Lung (tissue), 12 donors: ENCODE results near the gene PLLP. TPM values are rescaled to one million over a fixed set of nuclear protein-coding genes. Genes with fewer than 3 reads are reported as not detected.

Source experiments
- ATAC-seq: fragments of 200-7000 bp; cut with Tn5 transposase; one replicate; pipeline ENCODE4 v1.9.1; 2020; ENCODE audit warnings: moderate number of reproducible peaks; ENCODE audit not compliant: insufficient read depth, low FRiP score
- DNase-seq, 3 donors: peaks; one replicate each; pipeline ENCODE4 v3.0.0-alpha.2; 2013 to 2017
- H3K27ac ChIP-seq, 2 donors: one replicate each; pipeline ENCODE4 v1.5.1; 2013; ENCODE audit warnings: mild to moderate bottlenecking in 2 of 2, moderate library complexity in 2 of 2, control low read depth in 1 of 2, inconsistent platforms in 1 of 2, low read depth in 1 of 2, low read length in 1 of 2
- H3K27me3 ChIP-seq, 3 donors: one replicate each; pipeline ENCODE4 v1.5.1; 2013; ENCODE audit warnings: low read length in 2 of 3; ENCODE audit not compliant: control insufficient read depth in 3 of 3, insufficient read depth in 3 of 3
- H3K36me3 ChIP-seq, 4 donors: one replicate each; pipeline ENCODE4 v1.5.1; 2013; ENCODE audit warnings: low read length in 4 of 4, mild to moderate bottlenecking in 1 of 4, moderate library complexity in 1 of 4; ENCODE audit not compliant: control insufficient read depth in 4 of 4, insufficient read depth in 4 of 4
- H3K4me1 ChIP-seq, 5 donors: one replicate each; pipeline ENCODE4 v1.5.1; 2013; ENCODE audit warnings: low read length in 5 of 5, mild to moderate bottlenecking in 2 of 5, moderate library complexity in 1 of 5; ENCODE audit not compliant: control insufficient read depth in 5 of 5, insufficient read depth in 5 of 5
- H3K4me3 ChIP-seq: one replicate; pipeline ENCODE4 v1.5.1; 2013; ENCODE audit warnings: mild to moderate bottlenecking, control low read depth, moderate library complexity
- H3K9ac ChIP-seq, 2 donors: one replicate each; pipeline ENCODE4 v1.5.1; 2013; ENCODE audit warnings: low read length in 2 of 2, control low read depth in 1 of 2; ENCODE audit not compliant: insufficient read depth in 1 of 2
- H3K9me3 ChIP-seq, 4 donors: one replicate each; pipeline ENCODE4 v1.5.1; 2013; ENCODE audit warnings: low read length in 3 of 4, mild to moderate bottlenecking in 1 of 4, moderate library complexity in 1 of 4; ENCODE audit not compliant: control insufficient read depth in 4 of 4, insufficient read depth in 3 of 4
- WGBS, 2 donors: extraction: QIAGEN DNeasy Blood & Tissue Kit; methylation state at CpG; one replicate each; pipeline ENCODE4 v1.1.7; 2013; 5-methylcytosine and 5-hydroxymethylcytosine counted together
- polyA plus RNA-seq, 2 donors: library from polyadenylated mRNA; stranded (reverse); fragments of 200-250 nt; gene quantifications; one replicate each; pipeline ENCODE4 v1.2.1, GENCODE V29; 2013
- total RNA-seq, 2 donors: library from RNA; depleted of rRNA in 1 of 2; stranded (reverse); fragments of >200 nt in 1 of 2; gene quantifications; one replicate each; pipeline ENCODE4 v1.2.1, GENCODE V29; 2014 to 2021
- TF ChIP-seq, protein P1 (sequence below): IDR thresholded peaks from 2 replicates; pipeline ENCODE4 v1.5.1; 2012; ENCODE audit warnings: mild to moderate bottlenecking; ENCODE audit errors: control extremely low read depth, extremely low read depth
- donor health status: control.
- donor health status: control.
- donor health status: Bipolar disorder and iron deficiency.
- donor health status: healthy.
- donor health status: DM: yes; HTN: yes; CAD: no.

The PLLP gene
- total and polyA plus RNA-seq, 4 donors = 23.8 to 98.7 (median 61.6) TPM

DNA sequence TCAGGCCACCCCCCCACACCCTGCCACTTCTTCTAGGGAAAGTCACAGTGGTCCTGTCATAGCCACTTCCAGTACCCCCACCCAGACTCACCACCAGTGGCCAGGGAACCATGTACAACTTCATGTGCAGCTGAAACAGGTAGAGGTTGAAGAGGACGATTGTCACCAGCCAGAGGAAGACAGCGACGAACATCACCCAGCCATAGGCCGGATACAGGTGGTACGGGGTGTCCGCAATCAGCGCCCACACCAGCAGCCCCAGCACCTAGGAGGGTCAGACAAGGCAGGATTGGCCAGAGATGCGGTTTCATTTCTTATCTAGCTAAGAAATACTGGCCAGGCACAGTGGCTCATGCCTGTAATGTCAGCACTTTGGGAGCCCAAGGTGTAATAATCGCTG is 22.7 kb downstream of the PLLP start:
- Histone ChIP-seq H3K9me3 (no peaks in the 10 kb centered on the region), H3K36me3 (peaks cover 0 to 14% (median 0%) of the 10 kb centered on the region in 4 donors), H3K4me1 (peaks cover 0 to 25% (median 13%) of the 10 kb centered on the region in 5 donors), H3K27me3 (no peaks in the 10 kb centered on the region), H3K4me3 (no peak overlapping the region), H3K27ac (peak overlapping the region in 1 of 2 donors; percentile 1), H3K9ac (no peak overlapping the region)
- TF ChIP-seq, protein P1, sequence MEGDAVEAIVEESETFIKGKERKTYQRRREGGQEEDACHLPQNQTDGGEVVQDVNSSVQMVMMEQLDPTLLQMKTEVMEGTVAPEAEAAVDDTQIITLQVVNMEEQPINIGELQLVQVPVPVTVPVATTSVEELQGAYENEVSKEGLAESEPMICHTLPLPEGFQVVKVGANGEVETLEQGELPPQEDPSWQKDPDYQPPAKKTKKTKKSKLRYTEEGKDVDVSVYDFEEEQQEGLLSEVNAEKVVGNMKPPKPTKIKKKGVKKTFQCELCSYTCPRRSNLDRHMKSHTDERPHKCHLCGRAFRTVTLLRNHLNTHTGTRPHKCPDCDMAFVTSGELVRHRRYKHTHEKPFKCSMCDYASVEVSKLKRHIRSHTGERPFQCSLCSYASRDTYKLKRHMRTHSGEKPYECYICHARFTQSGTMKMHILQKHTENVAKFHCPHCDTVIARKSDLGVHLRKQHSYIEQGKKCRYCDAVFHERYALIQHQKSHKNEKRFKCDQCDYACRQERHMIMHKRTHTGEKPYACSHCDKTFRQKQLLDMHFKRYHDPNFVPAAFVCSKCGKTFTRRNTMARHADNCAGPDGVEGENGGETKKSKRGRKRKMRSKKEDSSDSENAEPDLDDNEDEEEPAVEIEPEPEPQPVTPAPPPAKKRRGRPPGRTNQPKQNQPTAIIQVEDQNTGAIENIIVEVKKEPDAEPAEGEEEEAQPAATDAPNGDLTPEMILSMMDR = no peak
- ATAC-seq (no peak), DNase-seq (no peak)
- WGBS, 2 donors = 97% methylated on average over 9 of the region's 9 CpGs

DNA sequence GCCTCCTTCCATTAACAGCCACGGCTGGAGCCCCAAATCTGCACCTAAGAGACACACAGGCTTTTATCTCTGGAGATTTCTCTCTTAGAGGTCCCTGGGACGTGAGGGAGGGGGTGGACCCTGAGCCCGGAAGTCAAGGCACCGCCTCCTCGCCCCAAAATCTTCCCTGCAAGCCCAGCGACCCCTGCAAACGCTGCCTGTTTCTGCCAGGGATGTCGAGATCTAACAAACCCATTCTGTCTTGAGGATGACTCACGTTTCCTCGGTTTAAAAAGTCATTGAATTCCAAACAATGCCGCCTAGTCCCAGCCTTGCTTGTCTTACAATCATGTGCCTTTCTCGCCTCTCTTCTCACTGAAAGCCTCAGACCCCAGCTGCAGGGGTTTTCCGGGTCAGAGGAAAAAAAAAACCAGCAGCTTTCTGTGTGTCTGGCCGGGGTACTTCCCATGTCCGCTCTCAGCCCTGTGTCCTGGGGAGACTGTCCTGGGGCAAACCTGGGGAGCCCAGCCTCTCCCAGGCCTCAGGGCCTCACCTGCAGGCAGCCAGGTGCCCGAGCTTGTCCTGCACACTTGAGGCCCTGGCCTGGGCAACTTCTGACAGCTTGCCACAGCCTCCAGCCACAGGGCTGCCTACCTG is 24.1 kb downstream of the PLLP start:
- DNase-seq = peak in 2 of 3 donors; percentile 34 to 55
- Histone ChIP-seq H3K27me3 (no peaks in the 10 kb centered on the region), H3K4me1 (peaks cover 0 to 12% (median 7%) of the 10 kb centered on the region in 5 donors), H3K9ac (peak overlapping the region in 1 of 2 donors; percentile 11), H3K36me3 (peaks cover 0 to 20% (median 2%) of the 10 kb centered on the region in 4 donors), H3K9me3 (no peaks in the 10 kb centered on the region), H3K4me3 (no peak overlapping the region), H3K27ac (peak overlapping the region; percentile 55 to 60)
- 38 to 42% methylated on average over 16 of the region's 16 CpGs for WGBS, 2 donors
- no peak for ATAC-seq
- TF ChIP-seq, protein P1 = no peak

DNA sequence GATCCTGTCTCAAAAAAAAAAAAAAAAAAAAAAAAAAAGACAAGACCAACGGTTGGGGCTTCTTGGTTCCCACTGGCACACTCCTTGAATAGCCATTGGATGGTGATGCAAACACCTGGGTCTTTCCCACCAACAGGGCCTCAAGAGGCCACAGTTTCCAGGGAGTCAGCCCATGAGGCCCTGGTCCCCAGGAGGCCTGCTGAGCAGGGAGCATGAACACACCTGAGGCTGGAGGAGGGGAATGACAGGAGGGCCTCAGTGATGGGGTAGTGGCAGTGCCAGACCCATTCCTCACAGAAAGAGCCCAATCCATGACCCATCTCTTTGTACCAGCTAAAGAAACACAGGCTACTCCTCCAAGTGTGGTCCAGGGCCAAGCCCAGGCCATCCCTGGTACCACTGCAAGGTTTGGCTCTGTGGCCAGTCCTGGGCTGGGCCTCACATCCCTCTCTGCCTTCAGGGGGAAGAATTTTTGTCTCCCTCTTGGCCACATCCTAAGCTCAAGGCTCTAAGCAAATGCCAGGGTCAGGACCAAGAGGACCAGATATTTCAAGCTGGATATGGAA is 25.5 kb downstream of the PLLP start:
- DNase-seq = no peak
- WGBS, 2 donors = 83 to 94% methylated on average over 1 of the region's 1 CpG
- no peak overlapping the region for H3K27ac ChIP-seq
- peaks cover 0 to 8% (median 6%) of the 10 kb centered on the region in 5 donors for H3K4me1 ChIP-seq
- TF ChIP-seq, protein P1 = no peak
- ATAC-seq = no peak
- no peaks in the 10 kb centered on the region for H3K27me3 ChIP-seq
- H3K4me3 ChIP-seq = no peak overlapping the region
- peaks cover 0 to 22% (median 4%) of the 10 kb centered on the region in 4 donors for H3K36me3 ChIP-seq
- H3K9ac ChIP-seq = no peak overlapping the region
- H3K9me3 ChIP-seq = no peaks in the 10 kb centered on the region
